ENCODE data around the gene SLC9A2. TPM values are rescaled to one million over a fixed set of nuclear protein-coding genes. Genes with fewer than 3 reads are reported as not detected.

The SLC9A2 gene
- total RNA-seq, 1 experiment from 2014 or later, result 0.03 TPM

- no peak for DNase-seq
- H3K36me3 ChIP-seq (replicated peaks; ENCODE audit: control insufficient read depth, insufficient read depth, low read length), result no peaks in the 10 kb centered on the region
- H3K4me3 ChIP-seq (ENCODE audit: insufficient read depth, low read depth, low read length), result no peak overlapping the region
- H3K27me3 ChIP-seq (ENCODE audit: control insufficient read depth, insufficient read depth, low read length), result no peaks in the 10 kb centered on the region
These were observed 55.5 kb downstream of the SLC9A2 start for GRCh38 chr2:102674836-102675235.

- H3K27me3 ChIP-seq (ENCODE audit: control insufficient read depth, insufficient read depth, low read length), result no peaks in the 10 kb centered on the region
These were observed 58.2 kb downstream of the SLC9A2 start for GRCh38 chr2:102677244-102678215.

GRCh38 chr2:102678442-102678841, 59.1 kb downstream of the SLC9A2 start:
- no peaks in the 10 kb centered on the region for H3K27me3 ChIP-seq (ENCODE audit: control insufficient read depth, insufficient read depth, low read length)
- no peak for DNase-seq
- H3K4me3 ChIP-seq (ENCODE audit: insufficient read depth, low read depth, low read length), result no peak overlapping the region
- H3K36me3 ChIP-seq (replicated peaks; ENCODE audit: control insufficient read depth, insufficient read depth, low read length), result no peaks in the 10 kb centered on the region

More at GRCh38 chr2:102677244-102678215, 58.2 kb downstream of the SLC9A2 start:
- Histone ChIP-seq H3K36me3 (replicated peaks; ENCODE audit: control insufficient read depth, insufficient read depth, low read length) (no peaks in the 10 kb centered on the region), H3K4me3 (ENCODE audit: insufficient read depth, low read depth, low read length) (no peak overlapping the region)
- DNase-seq, result no peak

DNA sequence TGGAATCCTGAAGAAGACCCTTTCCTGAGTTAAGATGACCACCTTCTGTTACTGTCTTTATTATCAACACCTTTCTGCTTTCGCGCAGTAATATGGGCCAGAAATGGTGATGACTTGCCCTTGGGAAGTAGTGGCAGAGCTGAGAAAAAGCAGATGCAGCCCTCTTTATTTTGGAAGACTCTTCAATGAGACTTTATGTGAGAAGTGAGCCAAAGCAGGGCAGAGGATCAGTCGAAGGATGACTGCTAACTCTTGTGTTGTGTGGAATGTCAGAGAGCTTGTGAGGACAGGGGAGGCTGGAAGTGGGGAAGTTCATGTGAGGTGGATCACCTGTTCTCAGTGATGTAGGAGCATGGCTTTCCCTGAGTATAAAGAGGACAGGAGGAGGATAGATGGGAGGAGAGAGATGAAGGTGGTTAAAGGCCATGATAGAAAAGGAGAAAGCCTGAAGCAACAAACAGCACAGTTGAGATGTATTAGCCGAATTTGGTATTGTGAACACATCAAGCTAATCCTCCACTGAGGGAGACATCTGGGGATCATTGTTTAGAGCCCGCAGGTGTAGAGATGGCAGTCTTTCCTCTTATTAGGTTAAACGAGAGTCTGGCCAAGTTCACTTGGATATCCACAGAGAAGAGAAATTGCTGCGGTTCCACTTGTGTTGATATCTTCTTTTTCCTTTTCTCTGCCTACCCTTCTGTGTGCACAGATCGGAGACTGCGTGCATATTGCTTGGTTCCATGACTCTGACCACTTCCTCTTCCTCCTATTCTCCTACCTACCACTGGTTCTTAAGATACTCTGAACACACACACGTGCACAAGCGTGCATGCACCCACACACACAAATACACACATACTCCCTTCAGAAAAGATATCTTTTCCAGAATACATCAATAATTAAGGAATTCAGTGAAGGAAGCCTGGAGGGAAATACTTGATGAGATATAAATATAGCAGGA, 67.4 kb downstream of the SLC9A2 start:
- Histone ChIP-seq H3K4me3 (ENCODE audit: insufficient read depth, low read depth, low read length) (no peak overlapping the region), H3K27me3 (ENCODE audit: control insufficient read depth, insufficient read depth, low read length) (no peaks in the 10 kb centered on the region), H3K36me3 (replicated peaks; ENCODE audit: control insufficient read depth, insufficient read depth, low read length) (no peaks in the 10 kb centered on the region)
- no peak for DNase-seq

- no peaks in the 10 kb centered on the region for H3K36me3 ChIP-seq (replicated peaks; ENCODE audit: control insufficient read depth, insufficient read depth, low read length)
- DNase-seq, result no peak
- H3K4me3 ChIP-seq (ENCODE audit: insufficient read depth, low read depth, low read length), result no peak overlapping the region
- H3K27me3 ChIP-seq (ENCODE audit: control insufficient read depth, insufficient read depth, low read length), result no peaks in the 10 kb centered on the region
These were observed 70.7 kb downstream of the SLC9A2 start for GRCh38 chr2:102690012-102690411.

GRCh38 chr2:102696463-102696862, 77.1 kb downstream of the SLC9A2 start:
- no peak overlapping the region for H3K4me3 ChIP-seq (ENCODE audit: insufficient read depth, low read depth, low read length)
- DNase-seq, result no peak
- no peaks in the 10 kb centered on the region for H3K27me3 ChIP-seq (ENCODE audit: control insufficient read depth, insufficient read depth, low read length)
- H3K36me3 ChIP-seq (replicated peaks; ENCODE audit: control insufficient read depth, insufficient read depth, low read length), result no peaks in the 10 kb centered on the region

- no peaks in the 10 kb centered on the region for H3K27me3 ChIP-seq (ENCODE audit: control insufficient read depth, insufficient read depth, low read length)
- H3K4me3 ChIP-seq (ENCODE audit: insufficient read depth, low read depth, low read length), result no peak overlapping the region
- H3K36me3 ChIP-seq (replicated peaks; ENCODE audit: control insufficient read depth, insufficient read depth, low read length), result no peaks in the 10 kb centered on the region
- DNase-seq, result no peak
These were observed 79.2 kb downstream of the SLC9A2 start for GRCh38 chr2:102698369-102699111.

GRCh38 chr2:102703305-102703704, 84.0 kb downstream of the SLC9A2 start:
- Histone ChIP-seq H3K36me3 (replicated peaks; ENCODE audit: control insufficient read depth, insufficient read depth, low read length) (no peaks in the 10 kb centered on the region), H3K4me3 (ENCODE audit: insufficient read depth, low read depth, low read length) (no peak overlapping the region), H3K27me3 (ENCODE audit: control insufficient read depth, insufficient read depth, low read length) (no peaks in the 10 kb centered on the region)
- no peak for DNase-seq

- peak; percentile 37 for DNase-seq
- Histone ChIP-seq H3K4me3 (ENCODE audit: insufficient read depth, low read depth, low read length) (no peak overlapping the region), H3K36me3 (replicated peaks; ENCODE audit: control insufficient read depth, insufficient read depth, low read length) (no peaks in the 10 kb centered on the region), H3K27me3 (ENCODE audit: control insufficient read depth, insufficient read depth, low read length) (no peaks in the 10 kb centered on the region)
These were observed 84.4 kb downstream of the SLC9A2 start for GRCh38 chr2:102703748-102704147.

DNA sequence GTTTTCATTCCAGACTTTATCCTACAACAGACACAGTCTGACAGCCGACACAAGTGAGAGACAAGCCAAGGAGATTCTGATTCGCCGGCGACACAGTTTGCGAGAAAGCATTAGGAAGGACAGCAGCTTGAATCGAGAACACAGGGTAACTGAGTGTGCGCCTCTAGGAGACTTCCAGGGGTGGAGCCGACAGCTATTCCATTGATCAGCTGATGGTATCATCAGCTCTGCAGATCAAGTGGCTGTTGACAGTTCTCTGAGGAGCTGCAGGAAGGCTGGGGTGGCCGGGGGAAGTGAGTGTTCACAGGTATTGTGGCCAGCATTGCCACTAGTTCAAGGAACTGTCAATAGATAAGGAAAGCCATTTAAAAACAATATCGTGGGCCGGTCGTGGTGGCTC, 85.2 kb downstream of the SLC9A2 start:
- no peak overlapping the region for H3K4me3 ChIP-seq (ENCODE audit: insufficient read depth, low read depth, low read length)
- no peak for DNase-seq

GRCh38 chr2:102707796-102708695, 88.7 kb downstream of the SLC9A2 start:
- no peak for DNase-seq
- H3K27me3 ChIP-seq (ENCODE audit: control insufficient read depth, insufficient read depth, low read length), result no peaks in the 10 kb centered on the region
- H3K4me3 ChIP-seq (ENCODE audit: insufficient read depth, low read depth, low read length), result no peak overlapping the region
- H3K36me3 ChIP-seq (replicated peaks; ENCODE audit: control insufficient read depth, insufficient read depth, low read length), result no peaks in the 10 kb centered on the region

More for the DNA sequence above, 85.2 kb downstream of the SLC9A2 start:
- Histone ChIP-seq H3K36me3 (replicated peaks; ENCODE audit: control insufficient read depth, insufficient read depth, low read length) (no peaks in the 10 kb centered on the region), H3K27me3 (ENCODE audit: control insufficient read depth, insufficient read depth, low read length) (no peaks in the 10 kb centered on the region)

- Histone ChIP-seq H3K36me3 (replicated peaks; ENCODE audit: control insufficient read depth, insufficient read depth, low read length) (no peaks in the 10 kb centered on the region), H3K4me3 (ENCODE audit: insufficient read depth, low read depth, low read length) (no peak overlapping the region), H3K27me3 (ENCODE audit: control insufficient read depth, insufficient read depth, low read length) (no peaks in the 10 kb centered on the region)
- DNase-seq, result no peak
These were observed 89.7 kb downstream of the SLC9A2 start for GRCh38 chr2:102708847-102709559.
